Natural killer cell (primary cell): ENCODE data around the gene PRR36. TPM values are rescaled to one million over a fixed set of nuclear protein-coding genes. Genes with fewer than 3 reads are reported as not detected.

Experiments
- ATAC-seq, 3 donors: fragments of 150-1000 bp in 2 of 3; fragments of 200-7000 bp in 1 of 3; cut with Tn5 transposase; 1 replicate in 1 of 3; 2 replicates in 2 of 3; pipeline ENCODE4 v1.10.0; 2021; ENCODE audit warnings: mild to moderate bottlenecking in 2 of 3, moderate library complexity in 2 of 3
- DNase-seq, 2 donors: peaks; one replicate each; pipeline versions ENCODE4 v3.0.0 to v3.0.0-alpha.2; 2013 to 2021; ENCODE audit warnings: mixed read lengths in 1 of 2
- H3K27ac ChIP-seq: one replicate; pipeline ENCODE4 v1.5.1; 2013; ENCODE audit warnings: mild to moderate bottlenecking, low read length
- H3K27me3 ChIP-seq: one replicate; pipeline ENCODE4 v1.6.1; 2013; ENCODE audit warnings: low read length; ENCODE audit not compliant: control insufficient read depth, insufficient read depth
- H3K36me3 ChIP-seq: one replicate; pipeline ENCODE4 v1.6.1; 2013; ENCODE audit warnings: low read length; ENCODE audit not compliant: control insufficient read depth, insufficient read depth
- H3K4me1 ChIP-seq: one replicate; pipeline ENCODE4 v1.6.1; 2013; ENCODE audit warnings: low read length; ENCODE audit not compliant: control insufficient read depth, insufficient read depth
- H3K4me3 ChIP-seq: one replicate; pipeline ENCODE4 v1.5.1; 2013; ENCODE audit warnings: low read length
- H3K9me3 ChIP-seq: one replicate; pipeline ENCODE4 v1.6.1; 2013; ENCODE audit warnings: low read length; ENCODE audit not compliant: control insufficient read depth, insufficient read depth
- H3K27ac Mint-ChIP-seq, 2 donors: one replicate each; pipeline ENCODE4 v1.8.0; 2022; ENCODE audit warnings: mild to moderate bottlenecking in 2 of 2, mixed read lengths in 2 of 2, moderate library complexity in 1 of 2
- H3K27me3 Mint-ChIP-seq, 2 donors: one replicate each; pipeline ENCODE4 v1.8.0; 2022; ENCODE audit warnings: low read depth in 2 of 2, mixed read lengths in 2 of 2
- H3K36me3 Mint-ChIP-seq: one replicate; pipeline ENCODE4 v1.8.0; 2022; ENCODE audit warnings: mixed read lengths
- H3K4me1 Mint-ChIP-seq, 2 donors: one replicate each; pipeline ENCODE4 v1.8.0; 2022; ENCODE audit warnings: mixed read lengths in 2 of 2
- H3K4me3 Mint-ChIP-seq: one replicate; pipeline ENCODE4 v1.8.0; 2022; ENCODE audit warnings: mild to moderate bottlenecking, moderate library complexity, mixed read lengths
- H3K9me3 Mint-ChIP-seq, 2 donors: one replicate each; pipeline ENCODE4 v1.8.0; 2022; ENCODE audit warnings: mixed read lengths in 2 of 2
- CTCF ChIP-seq: fragments of 200-600 bp; IDR thresholded peaks from one replicate; pipeline ENCODE4 v1.8.0; 2022; ENCODE audit warnings: antibody characterized with exemption
- WGBS: methylation state at CpG from one replicate; pipeline ENCODE4 v1.1.7; 2013; ENCODE audit warnings: missing lambda C conversion rate; ENCODE audit not compliant: insufficient coverage; 5-methylcytosine and 5-hydroxymethylcytosine counted together
- intact Hi-C: fragments of 100-400 bp; cut with micrococcal nuclease; formaldehyde crosslinking; loops from one replicate; pipeline ENCODE4 v1.14.2; 2022
- total RNA-seq, 4 donors: library from RNA; stranded (reverse); fragments of 120-200 nt in 1 of 4; gene quantifications; one replicate each; pipeline versions ENCODE4 v1.2.3 to v1.2.4, GENCODE V29; 2013 to 2022

The PRR36 gene
- total RNA-seq, 3 donors from 2014 or later (not counting 1 experiment from before 2014, with no cell fraction given): 0.11 to 0.13 (median 0.12) TPM

GRCh38 chr19:7856679-7857663, 17.2 kb downstream of the PRR36 start:
- Histone ChIP-seq H3K27ac (no peak overlapping the region), H3K36me3 (no peaks in the 10 kb centered on the region), H3K4me3 (no peak overlapping the region), H3K9me3 (no peaks in the 10 kb centered on the region), H3K27me3 (peaks cover 17% of the 10 kb centered on the region), H3K4me1 (peaks cover 19% of the 10 kb centered on the region)
- DNase-seq (no peak), ATAC-seq (no peak)
- H3K4me1 Mint-ChIP-seq: peaks cover 9 to 16% of the 10 kb centered on the region in 2 donors
- H3K36me3 Mint-ChIP-seq: no peaks in the 10 kb centered on the region
- no peaks in the 10 kb centered on the region for H3K9me3 Mint-ChIP-seq
- H3K27me3 Mint-ChIP-seq: peaks cover 0 to 3% of the 10 kb centered on the region in 2 donors
- no peak for TF ChIP-seq CTCF
- H3K4me3 Mint-ChIP-seq: no peak overlapping the region
- WGBS: 91% methylated on average over 38 of the region's 38 CpGs
- intact Hi-C loops: no loop called here
- no peak overlapping the region for H3K27ac Mint-ChIP-seq

GRCh38 chr19:7856109-7856591, 18.0 kb downstream of the PRR36 start:
- no peak for TF ChIP-seq CTCF
- peaks cover 11% of the 10 kb centered on the region for H3K4me1 ChIP-seq
- H3K9me3 Mint-ChIP-seq: no peaks in the 10 kb centered on the region
- H3K4me3 ChIP-seq: no peak overlapping the region
- no peaks in the 10 kb centered on the region for H3K36me3 Mint-ChIP-seq
- no peaks in the 10 kb centered on the region for H3K36me3 ChIP-seq
- ATAC-seq (no peak), DNase-seq (no peak)
- WGBS: 90% methylated on average over 16 of the region's 16 CpGs
- no peak overlapping the region for H3K4me3 Mint-ChIP-seq
- no peak overlapping the region for H3K27ac Mint-ChIP-seq
- intact Hi-C loops: no loop called here
- H3K27me3 Mint-ChIP-seq: peaks cover 0 to 2% of the 10 kb centered on the region in 2 donors
- peaks cover 14% of the 10 kb centered on the region for H3K27me3 ChIP-seq
- H3K9me3 ChIP-seq: no peaks in the 10 kb centered on the region
- H3K4me1 Mint-ChIP-seq: peaks cover 9 to 12% of the 10 kb centered on the region in 2 donors
- H3K27ac ChIP-seq: no peak overlapping the region

GRCh38 chr19:7855426-7856108, 18.6 kb downstream of the PRR36 start:
- H3K4me3 ChIP-seq: no peak overlapping the region
- peaks cover 9 to 10% of the 10 kb centered on the region in 2 donors for H3K4me1 Mint-ChIP-seq
- no peaks in the 10 kb centered on the region for H3K9me3 Mint-ChIP-seq
- no peak for TF ChIP-seq CTCF
- H3K27ac Mint-ChIP-seq: no peak overlapping the region
- no peaks in the 10 kb centered on the region for H3K27me3 Mint-ChIP-seq
- DNase-seq: no peak
- no peak overlapping the region for H3K27ac ChIP-seq
- intact Hi-C loops: no loop called here
- ATAC-seq: no peak
- no peaks in the 10 kb centered on the region for H3K36me3 ChIP-seq
- no peaks in the 10 kb centered on the region for H3K36me3 Mint-ChIP-seq
- H3K9me3 ChIP-seq: no peaks in the 10 kb centered on the region
- H3K4me1 ChIP-seq: peaks cover 8% of the 10 kb centered on the region
- H3K4me3 Mint-ChIP-seq: no peak overlapping the region
- WGBS: 92% methylated on average over 23 of the region's 26 CpGs
- peaks cover 8% of the 10 kb centered on the region for H3K27me3 ChIP-seq
